ENCODE measurements around the gene SLC2A4.
"Not testable (repeated sequence)": the region's sequence is repeated elsewhere in the genome, so short reads cannot be mapped to it uniquely, and the experiment has no call there.

SLC2A4 gene

DNA sequence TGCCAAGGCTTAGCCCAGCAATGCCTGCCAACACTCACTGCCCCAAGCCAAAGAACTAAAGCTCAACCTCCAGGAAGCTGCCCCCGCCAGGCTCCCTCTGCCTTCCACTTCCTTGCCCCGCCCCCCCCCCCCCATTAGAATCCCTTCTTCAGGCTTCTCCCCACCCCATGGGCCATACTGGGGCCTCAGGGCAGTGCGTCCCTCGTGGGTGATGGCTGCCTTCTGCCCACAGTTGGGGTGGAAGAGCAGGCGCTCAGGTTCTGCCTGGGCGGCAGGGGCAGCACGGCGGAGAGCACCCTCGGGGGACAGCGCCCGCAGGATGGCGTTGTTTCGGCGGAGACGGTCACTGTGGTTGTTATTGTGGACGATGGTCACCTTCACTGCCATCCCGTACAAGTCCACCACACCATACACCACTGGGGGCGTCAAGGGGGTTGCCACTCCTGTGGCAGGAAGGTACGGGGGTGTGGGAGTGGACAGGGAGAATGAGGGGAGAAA lies 43.6 kb downstream of the SLC2A4 start:
- TF ChIP-seq GATA1 (IDR thresholded peaks at IDR 0.05; ENCODE audit: low read depth, low read length) (no peak), POLR2A (IDR thresholded peaks at IDR 0.05; ENCODE audit: low read length) (no peak)

DNA sequence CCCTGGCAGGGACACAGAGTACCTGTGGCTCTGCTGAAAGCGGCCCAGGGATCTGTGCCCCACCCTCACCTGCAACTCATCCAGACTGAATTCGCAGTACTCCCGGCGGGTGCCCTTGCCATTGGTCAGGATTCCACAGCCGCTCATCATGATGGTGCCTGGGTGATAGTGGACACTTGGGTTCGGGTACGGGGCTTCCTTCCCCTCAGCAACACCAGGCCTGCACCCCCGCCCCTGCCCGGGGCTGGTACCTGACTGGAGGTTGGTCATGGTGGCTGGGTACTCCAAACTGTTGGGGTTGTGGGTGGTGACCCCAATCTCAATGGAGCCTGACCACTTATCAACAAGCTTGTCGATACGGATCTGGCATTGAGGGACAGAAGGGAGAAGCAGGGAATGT lies 44.7 kb downstream of the SLC2A4 start:
- no peak for DNase-seq
- TF ChIP-seq POLR2A (IDR thresholded peaks at IDR 0.05; ENCODE audit: low read length) (no peak), GATA1 (IDR thresholded peaks at IDR 0.05; ENCODE audit: low read depth, low read length) (no peak)

More for the DNA sequence above, 43.6 kb downstream of the SLC2A4 start:
- DNase-seq: no peak

DNA sequence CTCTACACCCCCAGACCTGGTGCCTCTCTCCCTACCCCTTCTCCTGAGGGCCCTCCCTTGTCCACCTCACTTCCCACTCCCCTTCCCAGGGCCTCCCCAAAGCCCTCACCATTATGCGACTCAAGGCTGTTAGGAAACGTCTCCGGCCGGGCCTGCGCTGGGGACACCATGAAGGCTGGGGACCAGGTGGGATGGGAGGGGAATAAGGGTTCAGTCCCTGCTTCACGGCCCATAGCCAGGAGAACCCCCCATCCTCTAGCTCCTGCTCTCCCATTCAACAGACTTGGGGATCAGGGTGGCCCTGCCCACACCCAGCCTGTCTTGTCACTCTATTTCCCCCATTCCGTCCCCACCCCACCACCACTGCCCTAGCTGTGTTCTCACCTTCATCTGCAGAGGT lies 45.5 kb downstream of the SLC2A4 start:
- no peak for TF ChIP-seq GATA1 (IDR thresholded peaks at IDR 0.05; ENCODE audit: low read depth, low read length)
- no peak for TF ChIP-seq POLR2A (IDR thresholded peaks at IDR 0.05; ENCODE audit: low read length)
- DNase-seq: no peak

DNA sequence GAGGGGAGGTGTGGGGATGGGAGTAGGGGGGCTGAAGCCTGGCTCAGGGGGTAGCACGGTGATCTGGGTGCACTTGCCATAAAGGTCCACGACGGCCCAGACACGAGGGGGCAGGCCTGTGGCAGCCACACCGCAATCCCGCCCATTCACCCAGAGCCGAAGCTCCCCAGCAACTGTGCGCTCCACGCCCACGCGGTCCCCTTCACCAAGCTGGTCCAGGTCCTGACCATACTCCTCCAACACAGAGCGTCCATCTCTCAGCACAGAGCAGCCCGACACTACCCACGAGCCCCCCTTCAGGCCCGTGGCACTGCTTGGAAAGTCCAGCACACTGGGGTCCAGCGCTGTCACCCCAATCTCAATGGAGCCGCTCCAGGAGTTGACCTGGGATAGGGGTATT lies 46.0 kb downstream of the SLC2A4 start:
- no peak for DNase-seq
- TF ChIP-seq GATA1 (IDR thresholded peaks at IDR 0.05; ENCODE audit: low read depth, low read length): no peak
- no peak for TF ChIP-seq POLR2A (IDR thresholded peaks at IDR 0.05; ENCODE audit: low read length)

DNA sequence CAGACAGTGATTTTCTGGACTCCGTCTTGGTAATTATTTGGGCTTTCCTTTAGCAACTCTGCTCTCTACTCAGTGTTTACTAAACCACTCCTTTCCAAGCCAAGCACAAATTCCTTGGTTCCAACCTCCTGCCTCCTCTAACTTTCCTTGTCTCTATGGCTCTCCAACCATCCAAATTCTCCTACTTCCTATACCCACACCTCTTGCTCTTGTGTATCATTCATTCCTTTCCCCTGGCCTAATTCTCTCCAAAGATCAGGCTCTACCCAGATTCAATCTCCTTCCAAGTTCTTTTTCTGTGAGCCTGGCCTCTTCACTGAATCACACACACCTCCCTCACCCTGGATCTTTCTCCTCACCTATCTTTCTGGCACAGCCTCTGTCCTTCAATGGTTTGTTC lies 46.5 kb downstream of the SLC2A4 start:
- no peak for TF ChIP-seq GATA1 (IDR thresholded peaks at IDR 0.05; ENCODE audit: low read depth, low read length)
- no peak for TF ChIP-seq POLR2A (IDR thresholded peaks at IDR 0.05; ENCODE audit: low read length)
- no peak for DNase-seq

DNA sequence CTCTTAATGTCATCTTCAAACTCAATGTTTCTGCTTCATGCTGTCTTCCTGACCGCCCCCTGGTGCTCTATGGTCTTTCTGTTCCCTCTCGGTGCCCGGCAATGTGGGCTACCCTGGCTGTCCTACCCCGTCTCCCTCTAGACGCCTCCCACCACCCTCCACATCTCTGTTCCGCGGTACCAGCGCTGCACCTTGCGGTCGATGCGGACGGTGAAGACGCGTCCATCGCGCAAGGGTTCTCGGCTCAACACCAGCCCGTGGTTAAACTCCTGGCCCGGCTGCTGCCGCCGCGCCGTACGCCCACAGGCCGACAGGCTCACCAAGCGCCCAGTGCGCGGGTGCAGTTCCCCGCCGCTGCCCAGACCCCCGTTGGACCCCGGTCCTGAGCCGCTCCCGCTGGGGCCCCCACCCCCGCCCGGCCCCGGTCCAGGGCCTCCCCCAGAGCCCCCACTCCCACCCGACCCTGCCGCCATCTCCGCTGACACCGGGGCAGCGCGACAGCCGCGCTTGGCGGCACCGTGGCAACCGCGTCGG lies 47.4 kb downstream of the SLC2A4 start, which contains the start of gene NEURL4:
Gene NEURL4 (minus strand): TSS at position 496 of the 534 bp plus-strand sequence. CDS start 23 bp downstream, at position 473.
- no peak for DNase-seq
- TF ChIP-seq GATA1 (IDR thresholded peaks at IDR 0.05; ENCODE audit: low read depth, low read length) (no peak), POLR2A (IDR thresholded peaks at IDR 0.05; ENCODE audit: low read length) (no peak)

DNA sequence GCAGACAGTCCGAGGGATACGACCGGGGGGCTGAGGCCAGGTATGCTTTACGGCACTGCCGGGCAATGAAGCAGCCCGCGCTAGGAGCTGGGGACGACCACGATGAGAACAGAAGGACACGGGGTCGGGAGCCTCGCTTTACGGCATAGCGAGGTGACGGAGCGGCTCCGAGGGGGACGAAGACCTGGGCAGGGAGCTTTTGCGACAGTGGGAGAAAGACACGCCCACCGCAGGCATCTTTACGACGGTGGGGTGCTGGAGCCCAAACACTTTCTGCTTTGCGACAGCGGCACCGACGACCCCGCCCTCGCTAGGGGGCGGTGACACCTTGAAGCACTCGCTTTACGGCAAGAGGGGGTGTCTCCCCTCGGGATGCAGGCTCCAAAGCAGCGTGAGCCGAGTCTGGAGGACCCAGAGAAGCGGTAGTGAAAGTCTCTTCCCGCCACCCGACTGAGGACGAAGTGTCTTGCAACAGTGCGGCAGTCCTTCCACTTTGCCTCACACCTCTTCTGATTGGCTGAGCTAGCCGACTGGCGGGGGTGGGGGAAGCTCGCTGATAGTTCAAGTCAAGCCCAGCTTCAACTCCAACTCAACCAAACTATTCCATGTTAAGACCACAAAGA lies 48.0 kb downstream of the SLC2A4 start:
- DNase-seq: peak; percentile 99 to 100
- peak; percentile 63 for TF ChIP-seq POLR2A (IDR thresholded peaks at IDR 0.05; ENCODE audit: low read length)
- TF ChIP-seq GATA1 (IDR thresholded peaks at IDR 0.05; ENCODE audit: low read depth, low read length): no peak

GRCh38 chr17:7329997-7330637 lies 48.6 kb downstream of the SLC2A4 start:
- TF ChIP-seq GATA1 (IDR thresholded peaks at IDR 0.05; ENCODE audit: low read depth, low read length) (no peak), POLR2A (IDR thresholded peaks at IDR 0.05; ENCODE audit: low read length) (no peak)
- peak; percentile 86 to 89 for DNase-seq

- DNase-seq: no peak
- TF ChIP-seq POLR2A (IDR thresholded peaks at IDR 0.05; ENCODE audit: low read length) (no peak), GATA1 (IDR thresholded peaks at IDR 0.05; ENCODE audit: low read depth, low read length) (no peak)
Measured at GRCh38 chr17:7330638-7331015, 49.1 kb downstream of the SLC2A4 start.

- DNase-seq: no peak
- TF ChIP-seq POLR2A (IDR thresholded peaks at IDR 0.05; ENCODE audit: low read length) (no peak), GATA1 (IDR thresholded peaks at IDR 0.05; ENCODE audit: low read depth, low read length) (no peak)
Measured at GRCh38 chr17:7332111-7332510, 50.6 kb downstream of the SLC2A4 start.

GRCh38 chr17:7332600-7333069 lies 51.1 kb downstream of the SLC2A4 start:
- DNase-seq: peak in 1 of 2 experiments; percentile 28

GRCh38 chr17:7334938-7335538 lies 53.5 kb downstream of the SLC2A4 start:
- no peak for DNase-seq
- no peak for TF ChIP-seq POLR2A (IDR thresholded peaks at IDR 0.05; ENCODE audit: low read length)
- no peak for TF ChIP-seq GATA1 (IDR thresholded peaks at IDR 0.05; ENCODE audit: low read depth, low read length)

- DNase-seq: not testable (repeated sequence)
Measured at GRCh38 chr17:7335765-7336164, 54.2 kb downstream of the SLC2A4 start.

All from erythroblast (primary cell).